Fibroblast of lung (primary cell): ENCODE measurements around the gene EFCAB12.

Experiments
- EZH2 ChIP-seq: IDR thresholded peaks from 2 replicates; pipeline ENCODE4 v1.5.1; 2012; ENCODE audit warnings: low read length, control low read depth, mild to moderate bottlenecking; ENCODE audit errors: missing control alignments
- TF ChIP-seq, protein P1 (sequence below), 2 donors: IDR thresholded peaks in 1 of 2; conservative IDR thresholded peaks in 1 of 2; 1 replicate in 1 of 2; 2 replicates in 1 of 2; pipeline ENCODE4 v1.5.1; 2011 to 2012; ENCODE audit warnings: low read length in 2 of 2, control low read depth in 1 of 2, inconsistent platforms in 1 of 2, low read depth in 1 of 2, mild to moderate bottlenecking in 1 of 2

DNA sequence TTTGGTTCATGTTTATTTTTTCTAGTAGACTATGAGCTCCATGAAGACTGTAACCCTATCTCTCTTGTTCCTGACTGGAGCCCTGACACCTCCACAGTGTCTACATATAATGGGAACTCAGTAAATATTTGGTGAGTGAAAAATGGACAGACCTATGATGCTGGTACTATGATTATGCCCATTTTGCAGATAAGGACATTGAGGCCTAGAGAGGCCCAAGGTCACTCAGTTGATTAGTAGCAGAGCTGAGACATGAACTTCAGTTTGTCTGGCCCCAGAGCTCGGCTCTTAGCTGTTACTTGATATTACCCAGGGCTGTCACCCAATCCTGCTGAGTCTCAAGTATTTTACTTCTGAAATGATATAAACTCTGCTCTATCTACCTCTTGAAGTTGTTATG is 5.5 kb downstream of the EFCAB12 start:
- TF ChIP-seq, protein P1, sequence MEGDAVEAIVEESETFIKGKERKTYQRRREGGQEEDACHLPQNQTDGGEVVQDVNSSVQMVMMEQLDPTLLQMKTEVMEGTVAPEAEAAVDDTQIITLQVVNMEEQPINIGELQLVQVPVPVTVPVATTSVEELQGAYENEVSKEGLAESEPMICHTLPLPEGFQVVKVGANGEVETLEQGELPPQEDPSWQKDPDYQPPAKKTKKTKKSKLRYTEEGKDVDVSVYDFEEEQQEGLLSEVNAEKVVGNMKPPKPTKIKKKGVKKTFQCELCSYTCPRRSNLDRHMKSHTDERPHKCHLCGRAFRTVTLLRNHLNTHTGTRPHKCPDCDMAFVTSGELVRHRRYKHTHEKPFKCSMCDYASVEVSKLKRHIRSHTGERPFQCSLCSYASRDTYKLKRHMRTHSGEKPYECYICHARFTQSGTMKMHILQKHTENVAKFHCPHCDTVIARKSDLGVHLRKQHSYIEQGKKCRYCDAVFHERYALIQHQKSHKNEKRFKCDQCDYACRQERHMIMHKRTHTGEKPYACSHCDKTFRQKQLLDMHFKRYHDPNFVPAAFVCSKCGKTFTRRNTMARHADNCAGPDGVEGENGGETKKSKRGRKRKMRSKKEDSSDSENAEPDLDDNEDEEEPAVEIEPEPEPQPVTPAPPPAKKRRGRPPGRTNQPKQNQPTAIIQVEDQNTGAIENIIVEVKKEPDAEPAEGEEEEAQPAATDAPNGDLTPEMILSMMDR (conservative IDR thresholded peaks at IDR 0.05 in 1 of 2, IDR thresholded peaks at IDR 0.05 in 1 of 2; ENCODE audit: low read depth in 1 of 2, low read length in 2 of 2): no peak
- TF ChIP-seq EZH2: no peak
